GM12891 (cell line): ENCODE measurements around the gene GPRIN3.

Source experiments
- PAX5 ChIP-seq: IDR thresholded peaks from 2 replicates; pipeline ENCODE4 v1.6.1; 2011; ENCODE audit warnings: low read length, moderate library complexity, mild to moderate bottlenecking; ENCODE audit not compliant: insufficient read depth, severe bottlenecking
- POLR2A ChIP-seq: IDR thresholded peaks from 2 replicates; pipeline ENCODE4 v1.6.1; 2011; ENCODE audit warnings: low read depth, low read length, control low read depth
- POLR2AphosphoS5 ChIP-seq: IDR thresholded peaks from 2 replicates; pipeline ENCODE4 v1.6.1; 2011; ENCODE audit warnings: low read depth, low read length, control low read depth

DNA sequence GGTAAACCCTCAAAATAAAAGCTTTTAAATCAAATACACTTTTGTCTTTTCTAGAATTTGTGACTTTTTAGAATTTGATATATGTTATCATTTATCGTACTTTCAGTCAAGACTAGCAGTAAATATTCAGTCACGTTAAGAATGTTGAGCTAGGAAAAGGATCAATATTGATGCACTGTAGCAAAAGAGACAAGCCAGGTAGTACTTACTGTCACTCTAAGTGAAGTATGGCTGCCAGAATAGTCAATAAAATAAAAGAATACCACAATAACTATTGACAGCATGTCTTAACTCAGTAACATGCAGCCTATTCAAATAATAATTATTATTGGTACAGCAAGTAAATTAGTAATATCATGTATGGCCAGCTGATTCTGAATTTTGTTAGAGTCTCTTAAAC, 43.6 kb upstream of the GPRIN3 start:
- no peak for TF ChIP-seq PAX5
- TF ChIP-seq POLR2AphosphoS5: no peak
- no peak for TF ChIP-seq POLR2A
